PC-3 (cell line): ENCODE data around the gene CFAP73.

Experiments
- CTCF ChIP-seq: fragments of 300-600 bp; sonication (generic); conservative IDR thresholded peaks from 2 replicates; pipeline ENCODE4 v1.5.1; 2017; ENCODE audit warnings: antibody characterized with exemption, low read depth, mild to moderate bottlenecking, low read length
- EZH2phosphoT487 ChIP-seq: fragments of 300-600 bp; sonication (generic); IDR thresholded peaks from 2 replicates; pipeline ENCODE4 v1.6.1; 2018; ENCODE audit warnings: mild to moderate bottlenecking, antibody characterized with exemption, low read length, borderline replicate concordance

GRCh38 chr12:113201187-113202177, 52.0 kb downstream of the CFAP73 start:
- TF ChIP-seq CTCF, result no peak
- TF ChIP-seq EZH2phosphoT487, result no peak
